LHCN-M2 (cell line): ENCODE results near the gene SOX30. TPM values are rescaled to one million over a fixed set of nuclear protein-coding genes. Genes with fewer than 3 reads are reported as not detected.

Source experiments
- total RNA-seq: library from RNA; depleted of rRNA; stranded (reverse); fragments of >200 nt; gene quantifications from 2 replicates; pipeline ENCODE4 v1.2.3, GENCODE V29; 2014; rRNA removed

Gene SOX30
- total RNA-seq, 1 experiment from 2014 or later = 0.06 TPM

Other genes with a start within 250 kb of the SOX30 start
- not detected in 2 replicates for gene NIPAL4, start 192.2 kb downstream of the SOX30 start, total RNA-seq
- gene ADAM19, start 76.7 kb downstream of the SOX30 start, total RNA-seq = 71.8 and 89.1 TPM in 2 replicates
- gene C5orf52, start 19.1 kb upstream of the SOX30 start, total RNA-seq = not detected in 2 replicates
- gene THG1L, start 79.0 kb upstream of the SOX30 start, total RNA-seq = 12.2 and 16.1 TPM in 2 replicates
- gene LSM11, start 91.3 kb upstream of the SOX30 start, total RNA-seq = 5.6 and 5.9 TPM in 2 replicates
- 52.6 and 64.8 TPM in 2 replicates for gene CLINT1, start 206.7 kb upstream of the SOX30 start, total RNA-seq